COR-L47 (cell line): ENCODE measurements around the gene SLC6A7.

ENCODE experiments used
- DNase-seq: peaks from one replicate; lab custom pipeline; 2025; lab: John Stamatoyannopoulos, UW

Gene SLC6A7

DNA sequence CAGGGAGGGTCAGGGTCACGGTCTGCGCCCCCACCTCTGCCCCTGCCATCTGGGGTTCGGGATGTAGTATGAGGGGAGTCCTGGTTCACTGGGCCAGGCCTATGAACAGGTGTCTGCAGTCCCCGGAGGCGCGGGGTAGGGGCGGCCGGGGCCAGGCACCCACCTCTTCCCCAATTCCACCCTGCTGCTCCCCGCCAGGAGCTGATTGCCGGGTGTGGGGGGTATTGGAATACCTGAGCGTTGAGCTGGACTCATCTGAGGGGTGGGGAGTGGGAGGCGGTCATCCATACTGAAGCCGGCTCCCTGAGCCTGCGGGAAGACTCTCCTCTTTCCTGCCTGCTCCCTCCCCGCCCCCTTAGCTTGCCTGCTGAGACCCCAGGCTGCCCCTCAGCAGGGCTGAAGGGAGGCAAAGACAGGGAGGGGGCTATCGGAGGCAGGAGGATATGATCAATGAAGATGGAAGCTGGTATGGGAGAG lies 679 bp downstream of the SLC6A7 start:
- no peak for DNase-seq

GRCh38 chr5:150190987-150191386 lies 1.1 kb downstream of the SLC6A7 start:
- DNase-seq = no peak

- DNase-seq = no peak
Observed at GRCh38 chr5:150192462-150192861, 2.6 kb downstream of the SLC6A7 start.

GRCh38 chr5:150195736-150196485 lies 6.0 kb downstream of the SLC6A7 start:
- no peak for DNase-seq

- no peak for DNase-seq
Observed at GRCh38 chr5:150196514-150196913, 6.7 kb downstream of the SLC6A7 start.

GRCh38 chr5:150196986-150197385 lies 7.1 kb downstream of the SLC6A7 start:
- no peak for DNase-seq

- no peak for DNase-seq
Observed at GRCh38 chr5:150197476-150197875, 7.6 kb downstream of the SLC6A7 start.

GRCh38 chr5:150202501-150202900 lies 12.6 kb downstream of the SLC6A7 start:
- DNase-seq = no peak

DNA sequence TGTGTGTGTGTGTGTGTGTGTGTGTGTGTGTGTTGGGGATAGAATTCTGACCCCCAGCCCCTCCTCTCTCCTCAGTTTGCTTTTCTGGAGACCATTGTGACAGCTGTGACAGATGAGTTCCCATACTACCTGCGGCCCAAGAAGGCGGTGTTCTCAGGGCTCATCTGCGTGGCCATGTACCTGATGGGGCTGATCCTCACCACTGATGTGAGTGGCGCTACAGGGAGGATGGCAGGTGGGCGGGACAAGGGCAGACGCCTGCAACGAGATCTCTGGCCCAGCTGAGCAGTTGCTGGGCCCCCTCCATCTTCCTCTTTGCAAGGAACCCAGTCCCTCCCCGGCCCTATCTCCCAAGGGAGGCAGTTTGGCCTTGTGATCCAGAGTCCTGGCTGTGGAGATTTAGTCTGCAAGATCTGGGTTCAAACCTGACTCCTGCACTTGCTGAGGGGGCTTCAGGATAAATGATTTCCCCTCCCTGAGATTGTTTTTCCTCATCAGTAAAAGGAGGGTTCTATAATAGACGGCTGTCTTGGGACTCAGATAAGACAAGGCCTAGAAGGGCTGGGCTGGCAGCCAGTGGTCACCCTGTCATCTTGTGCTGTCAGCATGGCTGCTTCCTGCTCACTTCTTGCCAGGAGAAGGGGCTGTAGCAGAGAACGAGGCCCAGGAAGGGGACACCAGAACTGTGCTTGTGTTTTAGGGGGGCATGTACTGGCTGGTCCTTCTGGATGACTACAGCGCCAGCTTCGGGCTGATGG lies 14.1 kb downstream of the SLC6A7 start:
- DNase-seq = no peak

DNA sequence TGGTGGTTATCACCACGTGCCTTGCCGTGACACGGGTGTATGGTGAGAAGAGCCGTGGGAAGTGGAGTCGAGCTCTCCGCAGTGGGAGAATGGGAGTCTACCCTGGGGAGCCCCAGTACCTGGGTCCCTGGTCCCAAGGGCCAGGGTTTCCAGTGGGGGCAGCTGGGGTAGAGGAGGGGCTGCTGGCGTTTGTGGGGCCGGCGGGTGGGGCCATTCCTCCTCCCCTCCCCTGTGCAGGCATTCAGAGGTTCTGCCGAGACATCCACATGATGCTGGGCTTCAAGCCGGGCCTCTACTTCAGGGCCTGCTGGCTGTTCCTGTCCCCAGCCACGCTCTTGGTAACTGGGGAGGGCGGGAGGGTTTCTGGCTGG lies 14.7 kb downstream of the SLC6A7 start:
- no peak for DNase-seq

DNA sequence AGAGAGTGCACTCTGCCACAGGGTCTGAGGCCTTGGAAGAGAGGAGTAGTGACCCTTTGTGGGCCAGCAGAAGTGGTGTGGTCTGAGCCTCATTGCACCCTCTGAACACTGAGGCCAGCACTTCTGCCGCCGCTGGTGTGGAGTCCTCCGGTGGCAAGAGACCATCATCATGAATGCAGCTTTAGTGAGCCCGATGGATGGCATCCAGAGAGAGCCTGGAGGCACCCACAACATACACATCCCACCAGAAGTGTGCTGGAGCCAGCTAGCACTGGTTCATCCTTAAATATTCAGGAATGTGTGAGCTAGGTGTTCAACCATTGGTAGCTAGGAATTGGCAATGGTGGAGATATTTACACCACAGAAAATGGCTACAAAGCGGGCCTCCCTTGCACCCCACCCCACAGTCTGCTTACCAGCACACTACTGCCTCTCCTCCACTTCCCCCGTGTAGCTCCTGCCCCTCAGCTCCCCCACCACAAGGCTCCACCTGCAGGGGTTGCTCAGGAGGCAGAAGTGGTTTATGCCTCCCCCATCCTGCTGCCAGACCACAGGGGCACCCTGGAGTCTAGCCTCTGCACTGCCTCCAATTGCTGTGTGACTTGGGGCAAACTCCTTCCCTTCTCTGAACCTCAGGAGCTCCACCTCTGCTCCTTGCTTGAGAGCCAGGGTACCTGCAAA lies 16.4 kb downstream of the SLC6A7 start:
- DNase-seq = no peak

DNA sequence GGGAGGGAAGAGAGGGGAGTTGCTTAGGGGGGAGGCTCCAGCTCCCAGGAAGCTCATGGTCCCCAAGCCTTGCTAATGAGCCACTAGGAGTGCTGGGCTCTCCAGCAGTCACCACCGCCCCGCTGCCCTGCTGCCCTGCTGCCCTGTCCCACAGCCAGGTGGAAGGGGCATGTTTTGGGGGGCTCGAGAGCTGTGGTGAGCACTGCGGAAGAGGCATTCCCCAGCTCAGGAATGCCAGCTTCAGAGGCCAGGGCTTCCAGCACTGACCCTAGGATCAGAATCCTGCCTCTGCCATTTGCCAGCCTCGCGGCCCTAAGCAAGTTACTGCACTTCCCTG lies 16.9 kb downstream of the SLC6A7 start:
- DNase-seq = no peak

DNA sequence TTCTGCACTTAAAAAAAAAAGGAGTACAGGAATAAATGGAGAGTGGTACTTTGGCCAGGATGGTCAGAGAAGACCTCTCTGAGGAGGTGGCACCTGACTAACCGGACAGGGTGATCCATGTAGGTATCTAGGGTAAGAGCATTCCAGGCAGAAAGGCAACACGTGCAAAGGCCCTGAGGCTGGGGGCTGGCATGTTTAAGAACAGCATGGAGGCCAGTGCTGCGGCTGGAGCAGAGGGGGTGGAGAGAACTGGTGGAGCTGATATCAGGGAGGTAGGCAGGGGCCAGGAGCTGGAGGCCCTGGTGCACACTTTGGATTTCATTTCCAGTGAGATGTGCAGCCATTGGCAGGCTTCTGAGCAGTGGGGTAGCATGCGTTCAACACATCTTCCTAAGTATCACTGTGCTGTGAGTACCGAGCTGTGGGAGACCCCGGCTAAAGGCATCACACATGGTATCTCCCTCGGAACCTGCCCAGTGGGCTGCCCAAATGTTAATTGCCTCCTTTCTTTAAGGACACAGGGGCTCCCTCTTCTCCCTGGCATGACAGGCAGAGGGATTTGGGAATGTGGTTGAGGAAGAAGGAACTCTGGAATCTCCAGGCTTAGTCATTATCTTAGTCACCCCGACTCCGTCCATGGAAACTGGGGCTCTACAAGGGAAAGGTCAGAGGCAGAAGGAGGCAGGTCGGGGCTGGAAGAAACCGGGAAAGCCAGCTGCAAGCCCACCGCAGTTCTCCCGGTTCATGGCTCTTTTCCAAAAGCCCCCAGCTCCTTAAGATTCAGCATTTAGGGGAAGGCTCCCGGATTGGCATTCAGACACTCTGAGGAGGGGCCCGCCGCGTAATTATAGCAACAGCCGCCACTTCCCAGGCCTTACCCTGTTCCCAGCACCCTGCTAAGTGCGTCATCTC lies 18.6 kb downstream of the SLC6A7 start:
- DNase-seq = no peak

GRCh38 chr5:150209099-150209635 lies 19.3 kb downstream of the SLC6A7 start:
- no peak for DNase-seq

DNA sequence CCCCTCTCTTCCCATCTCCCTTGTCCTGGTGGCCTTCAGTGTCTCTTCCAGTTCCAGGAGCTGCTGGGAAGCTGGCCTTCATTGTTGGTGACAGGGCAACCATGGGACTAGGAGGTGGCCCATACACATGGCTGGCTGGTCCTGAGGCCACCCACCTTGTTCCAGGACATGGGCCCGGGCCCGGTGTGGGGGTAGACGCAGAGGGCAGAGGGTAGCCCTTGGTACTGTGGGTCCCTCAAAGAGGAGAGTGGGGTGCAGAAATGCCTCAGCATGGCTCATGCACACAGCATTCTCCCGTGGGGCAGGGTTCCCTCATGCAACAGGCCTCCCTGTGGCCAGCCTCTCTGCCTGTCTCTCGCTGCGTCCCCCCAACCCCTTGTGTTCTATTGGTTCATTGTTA lies 20.8 kb downstream of the SLC6A7 start:
- no peak for DNase-seq

GRCh38 chr5:150211156-150212030 lies 21.5 kb downstream of the SLC6A7 start:
- no peak for DNase-seq

GRCh38 chr5:150213530-150213929 lies 23.7 kb downstream of the SLC6A7 start:
- DNase-seq = no peak

GRCh38 chr5:150214289-150214688 lies 24.4 kb downstream of the SLC6A7 start:
- DNase-seq = no peak

DNA sequence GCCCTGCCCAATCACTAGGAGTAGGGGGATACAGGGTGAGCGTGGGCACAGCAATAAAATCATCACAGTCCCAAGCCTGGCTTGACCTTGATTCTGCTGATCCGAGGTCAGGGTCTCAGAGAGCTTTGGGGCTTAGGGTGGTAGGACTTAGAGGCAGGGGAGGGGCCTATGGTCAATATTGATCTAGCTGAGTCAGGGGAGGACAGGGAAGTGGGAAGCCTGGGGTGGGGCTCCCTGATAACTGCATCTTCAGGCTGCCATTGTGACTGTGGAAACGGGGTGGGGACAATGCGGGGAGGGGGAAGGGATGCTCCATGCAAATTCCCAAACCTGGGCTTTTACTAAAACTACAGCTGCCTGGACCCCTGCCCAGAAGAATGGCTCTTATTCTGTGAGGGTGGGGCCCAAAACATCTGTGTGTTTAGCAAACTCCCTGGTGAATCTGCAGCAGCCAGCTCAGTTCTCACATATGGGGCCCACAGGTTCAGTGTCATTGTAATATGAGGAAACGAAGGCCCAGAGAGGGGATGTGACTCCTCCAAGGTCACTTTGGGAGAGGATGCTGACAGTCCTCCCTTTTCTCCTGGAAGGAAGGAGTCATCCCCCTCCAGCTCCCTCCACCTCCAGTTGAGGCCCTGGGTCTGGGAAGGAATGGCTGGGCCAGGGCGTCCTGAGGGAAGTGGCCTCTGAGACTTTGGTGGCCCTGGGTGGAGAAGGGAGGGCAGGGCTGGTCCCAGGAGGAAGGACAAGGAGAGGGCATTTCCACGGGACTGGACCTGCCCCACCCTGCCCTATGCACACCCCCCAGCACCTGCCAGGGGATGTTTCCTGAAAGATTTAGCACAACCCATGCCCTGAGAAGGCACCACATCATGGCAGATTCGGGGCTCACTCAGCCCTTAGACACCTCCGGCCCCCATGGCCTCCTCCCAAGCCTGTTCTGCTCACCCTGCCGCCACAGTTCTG lies 26.4 kb downstream of the SLC6A7 start:
- DNase-seq = no peak
